Sigmoid colon (tissue), 7 donors: ENCODE data around the gene FAM174C. TPM values are rescaled to one million over a fixed set of nuclear protein-coding genes. Genes with fewer than 3 reads are reported as not detected.
A peak's percentile ranks its signal among the peaks of the same experiment; 100 is the strongest.

ENCODE experiments used
- DNase-seq: peaks from one replicate; pipeline ENCODE4 v3.0.0-alpha.2; 2019
- H3K27ac ChIP-seq, 4 donors: fragments of 200-600 bp; sonication (generic); one replicate each; pipeline ENCODE4 v1.5.1; 2016 to 2019; ENCODE audit warnings: mild to moderate bottlenecking in 1 of 4
- H3K27me3 ChIP-seq, 3 donors: fragments of 200-600 bp; sonication (generic); one replicate each; pipeline ENCODE4 v1.5.1; 2019; ENCODE audit warnings: mild to moderate bottlenecking in 1 of 3
- H3K36me3 ChIP-seq, 4 donors: fragments of 200-600 bp; sonication (generic); one replicate each; pipeline ENCODE4 v1.5.1; 2016 to 2019
- H3K4me1 ChIP-seq, 4 donors: fragments of 200-600 bp; sonication (generic); one replicate each; pipeline ENCODE4 v1.5.1; 2017 to 2019
- H3K4me3 ChIP-seq, 4 donors: fragments of 200-600 bp; sonication (generic); one replicate each; pipeline ENCODE4 v1.5.1; 2017 to 2019; ENCODE audit warnings: mild to moderate bottlenecking in 2 of 4, moderate library complexity in 1 of 4
- H3K9me3 ChIP-seq, 4 donors: fragments of 200-600 bp in 3 of 4; sonication (generic) in 3 of 4; one replicate each; pipeline versions ENCODE4 v1.5.1 to v1.6.1; 2013 to 2019
- CTCF ChIP-seq, 4 experiments: fragments of 450-650 bp in 3 of 4; fragments of 200-600 bp in 1 of 4; IDR thresholded peaks; one replicate each; pipeline ENCODE4 v1.5.1; 2016 to 2019; ENCODE audit warnings: antibody characterized with exemption in 4 of 4, mild to moderate bottlenecking in 3 of 4, moderate library complexity in 2 of 4
- EP300 ChIP-seq, 4 donors: sonication (generic); formaldehyde crosslinking; IDR thresholded peaks; one replicate each; pipeline ENCODE4 v1.6.1; 2017; ENCODE audit warnings: antibody characterized with exemption in 4 of 4
- POLR2A ChIP-seq, 2 donors: fragments of 450-650 bp; IDR thresholded peaks; one replicate each; pipeline ENCODE4 v1.6.1; 2016; ENCODE audit warnings: antibody characterized with exemption in 2 of 2, mild to moderate bottlenecking in 2 of 2, moderate library complexity in 2 of 2
- POLR2AphosphoS5 ChIP-seq, 4 donors: sonication (generic); formaldehyde crosslinking; IDR thresholded peaks; one replicate each; pipeline ENCODE4 v1.6.1; 2017; ENCODE audit warnings: antibody characterized with exemption in 4 of 4
- WGBS, 2 donors: extraction: QIAGEN DNeasy Blood & Tissue Kit; methylation state at CpG; one replicate each; pipeline ENCODE4 v1.1.7; 2013; 5-methylcytosine and 5-hydroxymethylcytosine counted together
- intact Hi-C: fragments of 100-400 bp; cut with DNase I; formaldehyde crosslinking; loops from one replicate; pipeline ENCODE4 v1.15.1; 2023
- polyA plus RNA-seq, 3 donors: library from polyadenylated mRNA; stranded (reverse); fragments of 200-250 nt; gene quantifications; one replicate each; pipeline ENCODE4 v1.2.3, GENCODE V29; 2013
- total RNA-seq, 4 donors: library from RNA; depleted of rRNA; stranded (reverse); fragments of >200 nt; gene quantifications; one replicate each; pipeline ENCODE4 v1.1.0, GENCODE V29; 2016
- donor health status: healthy with polysubstance abuse.
- donor health status: Bipolar disorder and iron deficiency.
- donor health status: healthy.

The FAM174C gene
- total and polyA plus RNA-seq, 7 donors, result 24.7 to 87.8 (median 37.0) TPM

- no peaks in the 10 kb centered on the region for H3K27me3 ChIP-seq
- peak overlapping the region; percentile 94 to 100 (median 97) for H3K27ac ChIP-seq
- peaks cover 0 to 66% (median 65%) of the 10 kb centered on the region in 4 donors for H3K4me1 ChIP-seq
- DNase-seq, result no peak
- peaks cover 41 to 56% (median 45%) of the 10 kb centered on the region in 4 donors for H3K36me3 ChIP-seq
- no peaks in the 10 kb centered on the region for H3K9me3 ChIP-seq
- TF ChIP-seq POLR2A (IDR thresholded peaks at IDR 0.05) (no peak), CTCF (IDR thresholded peaks at IDR 0.05) (no peak), POLR2AphosphoS5 (IDR thresholded peaks at IDR 0.05) (no peak), EP300 (IDR thresholded peaks at IDR 0.05) (no peak)
- intact Hi-C loops, result no loop called here
- WGBS, 2 donors, result 86% methylated on average over 46 of the region's 46 CpGs
- peak overlapping the region in 3 of 4 donors; percentile 58 to 64 (median 63) for H3K4me3 ChIP-seq
Measured at GRCh38 chr19:1274081-1274851, 1.1 kb upstream of the FAM174C start.

- Histone ChIP-seq H3K27me3 (no peaks in the 10 kb centered on the region), H3K4me3 (peak overlapping the region; percentile 27 to 64 (median 60)), H3K9me3 (no peaks in the 10 kb centered on the region), H3K36me3 (peaks cover 42 to 58% (median 47%) of the 10 kb centered on the region in 4 donors), H3K4me1 (peaks cover 0 to 65% (median 64%) of the 10 kb centered on the region in 4 donors), H3K27ac (peak overlapping the region; percentile 94 to 100 (median 97))
- TF ChIP-seq EP300 (IDR thresholded peaks at IDR 0.05), result no peak
- TF ChIP-seq CTCF (IDR thresholded peaks at IDR 0.05), result no peak
- TF ChIP-seq POLR2AphosphoS5 (IDR thresholded peaks at IDR 0.05), result no peak
- TF ChIP-seq POLR2A (IDR thresholded peaks at IDR 0.05), result no peak
- peak; percentile 77 for DNase-seq
- intact Hi-C loops, result loop anchor here (5.0 kb wide), 3 partner anchors 82 to 132 kb away; partner anchors contain the start of genes DAZAP1 and NDUFS7
- WGBS, 2 donors, result 29 to 39% methylated on average over 44 of the region's 44 CpGs
Measured at GRCh38 chr19:1274852-1275259, 474 bp upstream of the FAM174C start.

- whole genome bisulfite sequencing, 2 donors, result 2 to 4% methylated on average over 43 of the region's 43 CpGs
- Histone ChIP-seq H3K4me3 (peak overlapping the region; percentile 44 to 64 (median 60)), H3K4me1 (peaks cover 0 to 56% (median 53%) of the 10 kb centered on the region in 4 donors), H3K9me3 (no peaks in the 10 kb centered on the region), H3K36me3 (peaks cover 38 to 55% (median 44%) of the 10 kb centered on the region in 4 donors), H3K27ac (peak overlapping the region; percentile 94 to 100 (median 97)), H3K27me3 (no peaks in the 10 kb centered on the region)
- intact Hi-C loops, result loop anchor here (5.0 kb wide), 3 partner anchors 81 to 131 kb away; partner anchors contain the start of genes DAZAP1 and NDUFS7
- peak; percentile 29 to 31 for TF ChIP-seq POLR2A (IDR thresholded peaks at IDR 0.05)
- TF ChIP-seq POLR2AphosphoS5 (IDR thresholded peaks at IDR 0.05), result peak in 3 of 4 donors; percentile 66 to 89 (median 82)
- no peak for TF ChIP-seq EP300 (IDR thresholded peaks at IDR 0.05)
- TF ChIP-seq CTCF (IDR thresholded peaks at IDR 0.05), result no peak
- peak; percentile 88 for DNase-seq
Measured at GRCh38 chr19:1275976-1276627, 772 bp downstream of the FAM174C start.

GRCh38 chr19:1276628-1277022 is 1.3 kb downstream of the FAM174C start:
- peak overlapping the region; percentile 94 to 100 (median 97) for H3K27ac ChIP-seq
- H3K9me3 ChIP-seq, result no peaks in the 10 kb centered on the region
- 11 to 38% methylated on average over 10 of the region's 10 CpGs for WGBS, 2 donors
- H3K4me3 ChIP-seq, result peak overlapping the region in 3 of 4 donors; percentile 58 to 64 (median 63)
- no peak for DNase-seq
- H3K36me3 ChIP-seq, result peaks cover 32 to 50% (median 39%) of the 10 kb centered on the region in 4 donors
- no peaks in the 10 kb centered on the region for H3K27me3 ChIP-seq
- TF ChIP-seq CTCF (IDR thresholded peaks at IDR 0.05) (no peak), POLR2AphosphoS5 (IDR thresholded peaks at IDR 0.05) (no peak), POLR2A (IDR thresholded peaks at IDR 0.05) (no peak), EP300 (IDR thresholded peaks at IDR 0.05) (no peak)
- peaks cover 0 to 50% (median 48%) of the 10 kb centered on the region in 4 donors for H3K4me1 ChIP-seq
- intact Hi-C loops, result loop anchor here (5.0 kb wide), 3 partner anchors 81 to 131 kb away; partner anchors contain the start of genes DAZAP1 and NDUFS7
